SH-SY5Y (cell line): ENCODE data around the gene ECM2.

Source experiments
- GATA2 ChIP-seq: IDR thresholded peaks from 2 replicates; pipeline ENCODE4 v1.6.1; 2011; ENCODE audit warnings: mild to moderate bottlenecking, low read depth, low read length
- GATA3 ChIP-seq: IDR thresholded peaks from 2 replicates; pipeline ENCODE4 v1.6.1; 2011; ENCODE audit warnings: low read depth, mild to moderate bottlenecking, low read length, moderate library complexity

DNA sequence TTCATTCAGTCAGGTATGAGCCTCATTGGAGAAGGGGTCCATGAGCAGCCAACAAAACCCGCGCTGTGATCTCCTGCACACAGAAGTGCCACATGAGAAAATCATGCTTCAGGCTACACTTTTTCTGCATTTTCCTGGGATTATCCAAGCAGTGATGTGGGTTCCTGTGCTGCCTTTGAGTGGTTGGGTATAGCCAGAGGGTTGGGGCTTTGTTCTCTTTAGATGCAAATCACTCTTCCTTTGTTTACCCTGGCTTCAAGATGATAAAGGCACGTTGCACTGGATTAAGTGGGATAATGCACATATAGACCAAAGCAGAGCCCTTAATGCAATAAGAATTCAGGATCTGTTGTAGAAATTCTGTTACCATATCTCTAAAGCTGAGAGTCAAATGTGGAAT, 18.7 kb downstream of the ECM2 start:
- TF ChIP-seq GATA2 (no peak), GATA3 (no peak)
